Ovary (tissue), 3 donors: ENCODE measurements around the gene MLXIPL.

Experiments used
- EP300 ChIP-seq: sonication (generic); formaldehyde crosslinking; IDR thresholded peaks from one replicate; pipeline ENCODE4 v1.6.1; 2017; ENCODE audit warnings: antibody characterized with exemption
- TF ChIP-seq, protein P1 (sequence below), 3 donors: fragments of 450-650 bp in 2 of 3; fragments of 200-600 bp in 1 of 3; IDR thresholded peaks; one replicate each; pipeline versions ENCODE4 v1.5.1 to v1.8.0; 2016 to 2022; ENCODE audit warnings: antibody characterized with exemption in 3 of 3, mild to moderate bottlenecking in 1 of 3
- donor health status: DM: no; HTN: no; CAD: no.

DNA sequence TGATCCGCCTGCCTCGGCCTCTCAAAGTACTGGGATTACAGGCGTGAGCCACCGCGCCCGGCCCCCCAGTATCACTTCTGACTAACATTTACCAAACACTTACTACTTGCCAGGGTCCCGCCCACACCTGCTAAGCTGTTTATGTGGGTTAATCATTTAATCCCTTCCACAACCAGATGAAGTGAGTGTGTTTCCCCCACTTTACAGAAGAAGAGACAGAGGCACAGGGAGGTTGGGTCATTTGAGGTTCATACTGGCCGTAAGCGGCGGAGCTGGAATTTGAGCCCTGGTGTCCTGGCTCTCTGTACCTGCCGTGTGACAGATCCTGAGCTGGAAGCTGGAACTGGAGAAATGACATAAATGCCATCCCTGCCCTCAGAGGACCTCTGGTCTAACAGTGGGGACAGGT is 28.2 kb upstream of the MLXIPL start:
- TF ChIP-seq, protein P1, sequence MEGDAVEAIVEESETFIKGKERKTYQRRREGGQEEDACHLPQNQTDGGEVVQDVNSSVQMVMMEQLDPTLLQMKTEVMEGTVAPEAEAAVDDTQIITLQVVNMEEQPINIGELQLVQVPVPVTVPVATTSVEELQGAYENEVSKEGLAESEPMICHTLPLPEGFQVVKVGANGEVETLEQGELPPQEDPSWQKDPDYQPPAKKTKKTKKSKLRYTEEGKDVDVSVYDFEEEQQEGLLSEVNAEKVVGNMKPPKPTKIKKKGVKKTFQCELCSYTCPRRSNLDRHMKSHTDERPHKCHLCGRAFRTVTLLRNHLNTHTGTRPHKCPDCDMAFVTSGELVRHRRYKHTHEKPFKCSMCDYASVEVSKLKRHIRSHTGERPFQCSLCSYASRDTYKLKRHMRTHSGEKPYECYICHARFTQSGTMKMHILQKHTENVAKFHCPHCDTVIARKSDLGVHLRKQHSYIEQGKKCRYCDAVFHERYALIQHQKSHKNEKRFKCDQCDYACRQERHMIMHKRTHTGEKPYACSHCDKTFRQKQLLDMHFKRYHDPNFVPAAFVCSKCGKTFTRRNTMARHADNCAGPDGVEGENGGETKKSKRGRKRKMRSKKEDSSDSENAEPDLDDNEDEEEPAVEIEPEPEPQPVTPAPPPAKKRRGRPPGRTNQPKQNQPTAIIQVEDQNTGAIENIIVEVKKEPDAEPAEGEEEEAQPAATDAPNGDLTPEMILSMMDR (IDR thresholded peaks at IDR 0.05) = no peak
- TF ChIP-seq EP300 = no peak
